GM19324 (cell line): Measurements from ENCODE around the gene PLCB1.
"Not testable (repeated sequence)": the region's sequence is repeated elsewhere in the genome, so short reads cannot be mapped to it uniquely, and the experiment has no call there.

Experiments
- ATAC-seq: cut with Tn5 transposase; IDR thresholded peaks from one replicate; pipeline ENCODE4 v1.9.1; 2021; ENCODE audit warnings: mild to moderate bottlenecking, moderate library complexity; ENCODE audit not compliant: unreplicated experiment, low FRiP score

PLCB1 gene

GRCh38 chr20:8844179-8844578, 712.1 kb downstream of the PLCB1 start:
- no peak for ATAC-seq

- no peak for ATAC-seq
Measured at GRCh38 chr20:8849990-8850389, 717.9 kb downstream of the PLCB1 start.

- no peak for ATAC-seq
Measured at GRCh38 chr20:8851446-8851845, 719.4 kb downstream of the PLCB1 start.

GRCh38 chr20:8851919-8852318, 719.9 kb downstream of the PLCB1 start:
- not testable (repeated sequence) for ATAC-seq

GRCh38 chr20:8853211-8853610, 721.1 kb downstream of the PLCB1 start:
- ATAC-seq: not testable (repeated sequence)

- ATAC-seq: peak; percentile 73
Measured at GRCh38 chr20:8853805-8854338, 721.8 kb downstream of the PLCB1 start.

GRCh38 chr20:8854571-8854970, 722.5 kb downstream of the PLCB1 start:
- no peak for ATAC-seq

- ATAC-seq: no peak
Measured at GRCh38 chr20:8855315-8855714, 723.2 kb downstream of the PLCB1 start.

- ATAC-seq: no peak
Measured at GRCh38 chr20:8856668-8857067, 724.6 kb downstream of the PLCB1 start.

- no peak for ATAC-seq
Measured at GRCh38 chr20:8858181-8858787, 726.2 kb downstream of the PLCB1 start.

- peak; percentile 79 for ATAC-seq
Measured at GRCh38 chr20:8860011-8860495, 728.0 kb downstream of the PLCB1 start.

- ATAC-seq: no peak
Measured at GRCh38 chr20:8862092-8862491, 730.0 kb downstream of the PLCB1 start.

GRCh38 chr20:8865636-8866035, 733.6 kb downstream of the PLCB1 start:
- no peak for ATAC-seq

- ATAC-seq: no peak
Measured at GRCh38 chr20:8867038-8867740, 735.1 kb downstream of the PLCB1 start.

GRCh38 chr20:8870652-8871051, 738.6 kb downstream of the PLCB1 start:
- ATAC-seq: no peak

GRCh38 chr20:8874437-8874836, 742.4 kb downstream of the PLCB1 start:
- no peak for ATAC-seq

GRCh38 chr20:8875586-8875985, 743.5 kb downstream of the PLCB1 start:
- no peak for ATAC-seq

GRCh38 chr20:8876366-8876765, 744.3 kb downstream of the PLCB1 start:
- no peak for ATAC-seq

- ATAC-seq: no peak
Measured at GRCh38 chr20:8877294-8877693, 745.2 kb downstream of the PLCB1 start.

GRCh38 chr20:8879669-8880068, 747.6 kb downstream of the PLCB1 start:
- ATAC-seq: no peak

GRCh38 chr20:8880085-8880853, 748.2 kb downstream of the PLCB1 start:
- no peak for ATAC-seq
